Measurements from ENCODE around the gene CALHM2.

The CALHM2 gene

DNA sequence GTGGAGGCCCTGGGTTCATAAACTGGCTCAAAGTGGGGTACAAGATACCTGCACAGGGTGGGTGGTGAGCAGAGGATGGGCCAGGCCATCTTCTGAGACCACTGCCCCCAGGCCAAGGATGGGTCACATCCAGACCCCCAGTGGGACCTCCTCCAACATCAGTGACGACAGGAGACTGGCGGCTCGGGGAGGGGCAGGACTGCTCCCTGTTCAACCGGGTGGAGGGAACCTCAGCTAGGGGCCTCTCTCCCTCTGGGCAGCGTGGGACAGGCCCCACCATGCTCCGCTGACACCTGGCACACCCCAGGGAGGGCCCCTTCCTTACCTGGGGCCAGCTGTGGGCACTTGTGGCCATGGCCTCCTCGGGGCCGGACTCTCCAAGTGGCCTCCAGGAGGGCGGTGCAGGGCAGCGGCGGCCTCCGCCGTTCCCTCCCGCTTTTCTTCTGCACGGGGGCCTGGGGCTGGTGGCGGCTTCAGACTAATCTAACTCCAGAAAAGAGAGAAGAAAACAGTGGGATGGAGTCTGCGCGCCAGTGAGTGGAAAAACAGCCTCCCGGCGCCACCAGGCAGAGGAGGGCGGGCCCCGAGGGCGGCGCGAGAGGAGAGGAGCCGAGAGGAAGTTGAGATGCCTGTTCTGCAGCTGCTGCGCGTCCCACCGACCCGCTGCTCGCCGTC is at the start of gene CALHM2:
Gene CALHM2, minus strand, starts transcription at position 540 of the 675 bp plus-strand sequence. CDS start 2,429 bp downstream, outside the sequence.
- no peaks in the 10 kb centered on the region for H3K27me3 ChIP-seq (ENCODE audit: control insufficient read depth in 1 of 2, insufficient read depth in 2 of 2, low read length in 2 of 2)
- peaks cover 47% of the 10 kb centered on the region for H3K4me1 ChIP-seq (ENCODE audit: control insufficient read depth, insufficient read depth, low read length)
- no peaks in the 10 kb centered on the region for H3K9me3 ChIP-seq (ENCODE audit: control insufficient read depth in 2 of 2, low read length in 2 of 2)
- H3K27ac ChIP-seq (ENCODE audit: low read length), result peak within 1 kb of the TSS; percentile 60
- peak within 1 kb of the TSS; percentile 66 to 79 for H3K9ac ChIP-seq (ENCODE audit: low read length in 2 of 2)
- H3K36me3 ChIP-seq (ENCODE audit: control insufficient read depth in 2 of 2, insufficient read depth in 2 of 2, low read length in 2 of 2), result peaks cover 7 to 18% of the 10 kb centered on the region in 2 donors
- peak within 1 kb of the TSS; percentile 74 to 86 for H3K4me3 ChIP-seq (ENCODE audit: low read length in 2 of 2)

GRCh38 chr10:103501186-103501585 is 49.0 kb upstream of the CALHM2 start:
- no peak overlapping the region for H3K4me3 ChIP-seq (ENCODE audit: low read length in 2 of 2)
- H3K9ac ChIP-seq (ENCODE audit: low read length in 2 of 2), result no peak overlapping the region
- no peaks in the 10 kb centered on the region for H3K36me3 ChIP-seq (ENCODE audit: control insufficient read depth in 2 of 2, insufficient read depth in 2 of 2, low read length in 2 of 2)
- no peaks in the 10 kb centered on the region for H3K4me1 ChIP-seq (ENCODE audit: control insufficient read depth, insufficient read depth, low read length)
- H3K9me3 ChIP-seq (ENCODE audit: control insufficient read depth in 2 of 2, low read length in 2 of 2), result no peaks in the 10 kb centered on the region
- peaks cover 3 to 12% of the 10 kb centered on the region in 2 donors for H3K27me3 ChIP-seq (ENCODE audit: control insufficient read depth in 1 of 2, insufficient read depth in 2 of 2, low read length in 2 of 2)
- H3K27ac ChIP-seq (ENCODE audit: low read length), result no peak overlapping the region

DNA sequence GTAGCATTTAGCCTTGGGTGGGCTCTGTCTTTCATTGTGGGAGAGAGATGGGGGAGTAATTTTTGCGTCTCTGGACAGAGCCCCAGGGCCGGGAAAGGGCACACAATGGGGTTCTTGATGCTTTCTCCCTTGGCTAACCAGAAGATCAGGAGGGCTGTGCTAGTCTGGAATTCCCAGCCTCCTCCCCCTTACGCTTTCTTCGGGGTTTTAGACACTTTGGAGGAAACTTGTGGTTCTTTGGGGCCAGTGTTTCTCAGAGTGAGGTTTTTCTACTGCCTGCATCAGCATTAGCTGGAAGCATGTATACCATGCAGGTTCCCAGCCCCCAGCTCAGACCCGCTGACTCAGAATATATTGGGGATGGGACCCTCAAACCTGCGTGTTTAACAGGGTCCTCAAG is 48.3 kb upstream of the CALHM2 start:
- no peaks in the 10 kb centered on the region for H3K36me3 ChIP-seq (ENCODE audit: control insufficient read depth in 2 of 2, insufficient read depth in 2 of 2, low read length in 2 of 2)
- no peaks in the 10 kb centered on the region for H3K4me1 ChIP-seq (ENCODE audit: control insufficient read depth, insufficient read depth, low read length)
- no peak overlapping the region for H3K4me3 ChIP-seq (ENCODE audit: low read length in 2 of 2)
- H3K27me3 ChIP-seq (ENCODE audit: control insufficient read depth in 1 of 2, insufficient read depth in 2 of 2, low read length in 2 of 2), result peaks cover 3 to 9% of the 10 kb centered on the region in 2 donors
- no peaks in the 10 kb centered on the region for H3K9me3 ChIP-seq (ENCODE audit: control insufficient read depth in 2 of 2, low read length in 2 of 2)
- no peak overlapping the region for H3K27ac ChIP-seq (ENCODE audit: low read length)
- H3K9ac ChIP-seq (ENCODE audit: low read length in 2 of 2), result no peak overlapping the region

DNA sequence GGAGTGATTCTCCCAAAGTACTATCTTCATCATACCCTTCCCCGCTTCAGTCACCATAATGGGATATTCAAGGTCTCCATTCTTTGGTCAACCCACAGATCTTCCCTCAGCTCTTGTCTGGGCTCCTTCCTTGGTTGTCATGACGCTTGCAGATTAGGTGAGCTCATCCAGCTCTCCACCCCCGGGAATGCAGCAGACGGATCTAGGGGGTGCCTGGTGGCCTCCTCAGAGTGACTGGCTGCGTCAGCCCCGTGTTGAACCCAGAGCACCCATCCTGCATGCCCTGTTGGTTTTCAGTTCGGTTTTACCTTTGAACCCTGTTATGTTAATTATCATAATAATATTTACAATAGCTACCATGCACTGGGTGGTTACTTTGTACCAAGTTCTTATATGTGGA is 47.7 kb upstream of the CALHM2 start:
- H3K27ac ChIP-seq (ENCODE audit: low read length), result no peak overlapping the region
- no peak overlapping the region for H3K4me3 ChIP-seq (ENCODE audit: low read length in 2 of 2)
- H3K9ac ChIP-seq (ENCODE audit: low read length in 2 of 2), result no peak overlapping the region
- H3K4me1 ChIP-seq (ENCODE audit: control insufficient read depth, insufficient read depth, low read length), result no peaks in the 10 kb centered on the region
- peaks cover 8 to 15% of the 10 kb centered on the region in 2 donors for H3K27me3 ChIP-seq (ENCODE audit: control insufficient read depth in 1 of 2, insufficient read depth in 2 of 2, low read length in 2 of 2)
- no peaks in the 10 kb centered on the region for H3K36me3 ChIP-seq (ENCODE audit: control insufficient read depth in 2 of 2, insufficient read depth in 2 of 2, low read length in 2 of 2)
- H3K9me3 ChIP-seq (ENCODE audit: control insufficient read depth in 2 of 2, low read length in 2 of 2), result no peaks in the 10 kb centered on the region

DNA sequence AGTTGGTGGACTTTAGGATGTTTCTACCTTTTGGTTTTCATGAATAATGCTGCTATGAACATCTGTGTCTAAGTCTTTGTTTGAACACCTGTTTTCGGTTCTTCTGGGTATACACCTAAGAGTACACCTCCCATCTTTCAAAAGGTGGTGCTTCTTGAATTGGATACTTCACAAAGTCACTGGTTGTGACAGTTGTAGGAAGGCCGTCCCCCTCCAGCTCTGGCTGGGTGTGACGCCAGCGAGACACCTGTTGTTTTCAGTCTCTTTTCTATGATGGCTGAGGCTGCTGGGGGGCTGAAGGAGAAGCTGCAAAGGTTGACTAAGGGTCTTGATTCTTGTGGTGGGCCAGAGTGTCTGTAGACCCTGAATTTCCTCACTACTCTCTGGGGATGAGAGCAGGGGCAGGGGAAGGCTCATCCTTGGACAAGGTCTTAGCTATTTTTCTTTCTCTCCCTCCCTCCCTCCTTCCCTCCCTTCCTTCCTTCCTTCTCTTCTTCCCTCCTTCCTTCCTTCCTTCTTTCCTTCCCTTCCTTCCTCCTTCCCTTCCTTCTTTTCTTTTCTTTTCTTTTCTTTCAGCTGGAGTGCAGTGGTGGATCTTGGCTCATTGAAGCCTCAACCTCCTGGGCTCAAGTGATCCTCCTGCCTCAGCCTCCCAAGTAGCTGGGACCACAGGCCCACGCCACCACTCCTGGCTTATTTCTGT is 46.9 kb upstream of the CALHM2 start:
- Histone ChIP-seq H3K36me3 (ENCODE audit: control insufficient read depth in 2 of 2, insufficient read depth in 2 of 2, low read length in 2 of 2) (no peaks in the 10 kb centered on the region), H3K4me3 (ENCODE audit: low read length in 2 of 2) (no peak overlapping the region), H3K9me3 (ENCODE audit: control insufficient read depth in 2 of 2, low read length in 2 of 2) (no peaks in the 10 kb centered on the region), H3K4me1 (ENCODE audit: control insufficient read depth, insufficient read depth, low read length) (peaks cover 4% of the 10 kb centered on the region), H3K9ac (ENCODE audit: low read length in 2 of 2) (no peak overlapping the region), H3K27me3 (ENCODE audit: control insufficient read depth in 1 of 2, insufficient read depth in 2 of 2, low read length in 2 of 2) (peaks cover 16 to 21% of the 10 kb centered on the region in 2 donors), H3K27ac (ENCODE audit: low read length) (no peak overlapping the region)

- H3K4me3 ChIP-seq (ENCODE audit: low read length in 2 of 2), result no peak overlapping the region
- no peaks in the 10 kb centered on the region for H3K36me3 ChIP-seq (ENCODE audit: control insufficient read depth in 2 of 2, insufficient read depth in 2 of 2, low read length in 2 of 2)
- H3K27ac ChIP-seq (ENCODE audit: low read length), result no peak overlapping the region
- H3K27me3 ChIP-seq (ENCODE audit: control insufficient read depth in 1 of 2, insufficient read depth in 2 of 2, low read length in 2 of 2), result peaks cover 29 to 30% of the 10 kb centered on the region in 2 donors
- H3K4me1 ChIP-seq (ENCODE audit: control insufficient read depth, insufficient read depth, low read length), result peaks cover 13% of the 10 kb centered on the region
- no peak overlapping the region for H3K9ac ChIP-seq (ENCODE audit: low read length in 2 of 2)
- no peaks in the 10 kb centered on the region for H3K9me3 ChIP-seq (ENCODE audit: control insufficient read depth in 2 of 2, low read length in 2 of 2)
Measured at GRCh38 chr10:103497161-103497915, 45.2 kb upstream of the CALHM2 start.

- no peak overlapping the region for H3K4me3 ChIP-seq (ENCODE audit: low read length in 2 of 2)
- H3K36me3 ChIP-seq (ENCODE audit: control insufficient read depth in 2 of 2, insufficient read depth in 2 of 2, low read length in 2 of 2), result no peaks in the 10 kb centered on the region
- no peak overlapping the region for H3K9ac ChIP-seq (ENCODE audit: low read length in 2 of 2)
- peaks cover 13% of the 10 kb centered on the region for H3K4me1 ChIP-seq (ENCODE audit: control insufficient read depth, insufficient read depth, low read length)
- H3K9me3 ChIP-seq (ENCODE audit: control insufficient read depth in 2 of 2, low read length in 2 of 2), result no peaks in the 10 kb centered on the region
- H3K27ac ChIP-seq (ENCODE audit: low read length), result no peak overlapping the region
- peaks cover 29 to 32% of the 10 kb centered on the region in 2 donors for H3K27me3 ChIP-seq (ENCODE audit: control insufficient read depth in 1 of 2, insufficient read depth in 2 of 2, low read length in 2 of 2)
Measured at GRCh38 chr10:103495321-103495720, 43.2 kb upstream of the CALHM2 start.

DNA sequence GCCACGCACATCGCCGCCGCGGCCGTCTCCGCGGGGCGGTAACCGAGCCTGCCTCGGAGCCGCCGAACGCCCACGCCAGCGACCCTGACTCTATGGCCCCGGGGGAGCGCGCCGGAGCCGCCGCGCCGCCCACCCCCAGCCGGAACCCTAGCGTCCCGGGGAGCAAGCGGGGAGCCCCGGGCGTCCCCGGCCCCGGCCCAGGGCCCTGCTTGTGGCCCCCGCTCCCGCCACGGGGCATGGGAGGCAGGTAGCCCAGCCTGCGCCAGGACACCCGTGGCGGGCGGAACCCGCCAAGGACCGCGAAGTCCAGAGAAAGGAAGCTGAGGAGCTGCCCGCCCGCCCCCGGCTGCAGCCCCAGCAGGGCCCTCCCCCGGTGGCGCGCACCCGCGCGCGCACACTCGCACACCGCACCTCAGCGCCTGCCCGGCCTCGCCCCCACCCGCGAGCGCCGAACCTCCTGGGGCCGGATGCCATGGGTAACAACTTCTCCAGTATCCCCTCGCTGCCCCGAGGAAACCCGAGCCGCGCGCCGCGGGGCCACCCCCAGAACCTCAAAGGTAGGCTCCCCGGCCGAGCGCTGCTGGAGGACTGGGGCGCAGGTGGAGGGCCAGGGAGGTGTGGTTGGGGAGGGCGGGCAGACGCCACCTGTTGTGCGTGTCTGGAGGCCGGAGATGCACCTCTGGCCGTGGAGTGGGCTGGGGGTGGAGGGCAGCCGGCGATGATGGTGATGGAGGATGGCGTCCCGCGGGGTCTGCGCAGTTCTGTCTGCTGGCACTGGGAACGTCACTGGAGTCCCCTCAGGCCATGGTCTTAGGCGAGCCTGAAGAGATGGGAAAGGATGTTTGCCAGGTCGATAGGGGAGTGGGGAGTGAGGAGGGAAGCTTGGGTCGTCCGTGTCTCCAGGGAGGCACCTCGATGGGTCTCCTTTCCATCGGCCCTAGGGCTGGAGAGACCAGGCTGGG is 42.0 kb upstream of the CALHM2 start:
- peak overlapping the region; percentile 43 to 68 for H3K4me3 ChIP-seq (ENCODE audit: low read length in 2 of 2)
- H3K36me3 ChIP-seq (ENCODE audit: control insufficient read depth in 2 of 2, insufficient read depth in 2 of 2, low read length in 2 of 2), result no peaks in the 10 kb centered on the region
- H3K9me3 ChIP-seq (ENCODE audit: control insufficient read depth in 2 of 2, low read length in 2 of 2), result no peaks in the 10 kb centered on the region
- H3K27me3 ChIP-seq (ENCODE audit: control insufficient read depth in 1 of 2, insufficient read depth in 2 of 2, low read length in 2 of 2), result peaks cover 29 to 30% of the 10 kb centered on the region in 2 donors
- peaks cover 13% of the 10 kb centered on the region for H3K4me1 ChIP-seq (ENCODE audit: control insufficient read depth, insufficient read depth, low read length)
- H3K27ac ChIP-seq (ENCODE audit: low read length), result no peak overlapping the region
- H3K9ac ChIP-seq (ENCODE audit: low read length in 2 of 2), result no peak overlapping the region

DNA sequence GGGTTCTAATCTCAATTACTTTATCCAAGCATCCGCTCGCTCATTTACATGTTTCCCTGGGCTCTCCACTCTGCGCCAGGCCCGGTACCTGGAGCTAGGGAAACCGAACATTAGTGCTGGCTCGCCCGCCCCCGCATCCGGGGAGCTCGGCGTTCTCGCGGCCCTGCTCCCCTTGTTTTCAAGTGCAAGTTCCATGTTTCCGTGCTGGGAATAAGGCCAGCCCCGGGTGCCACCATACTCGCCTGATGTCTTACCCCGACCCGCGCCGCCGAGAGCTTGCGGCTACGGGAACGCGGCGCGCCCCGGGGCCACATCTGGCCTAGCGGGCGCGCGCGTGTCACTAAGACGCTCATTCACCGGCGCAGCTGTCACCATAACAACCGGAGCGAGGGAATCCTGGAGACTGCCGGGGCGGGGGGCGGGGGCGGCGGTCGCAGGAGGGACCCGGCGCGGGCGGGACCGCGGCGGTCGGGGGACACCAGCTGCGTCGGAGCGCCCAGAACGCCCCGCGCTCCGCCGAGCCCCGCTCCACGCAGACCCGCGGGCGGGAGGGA is 41.3 kb upstream of the CALHM2 start, which contains the start of gene NEURL1:
Gene NEURL1, plus strand, starts transcription at position 344 of the 554 bp plus-strand sequence. CDS start 683 bp downstream, outside the sequence.
- Histone ChIP-seq H3K36me3 (ENCODE audit: control insufficient read depth in 2 of 2, insufficient read depth in 2 of 2, low read length in 2 of 2) (no peaks in the 10 kb centered on the region), H3K27me3 (ENCODE audit: control insufficient read depth in 1 of 2, insufficient read depth in 2 of 2, low read length in 2 of 2) (peaks cover 29 to 30% of the 10 kb centered on the region in 2 donors), H3K9ac (ENCODE audit: low read length in 2 of 2) (no peak within 1 kb of the TSS), H3K4me3 (ENCODE audit: low read length in 2 of 2) (peak within 1 kb of the TSS; percentile 56 to 68), H3K27ac (ENCODE audit: low read length) (no peak within 1 kb of the TSS), H3K4me1 (ENCODE audit: control insufficient read depth, insufficient read depth, low read length) (peaks cover 13% of the 10 kb centered on the region), H3K9me3 (ENCODE audit: control insufficient read depth in 2 of 2, low read length in 2 of 2) (no peaks in the 10 kb centered on the region)

Data from stomach smooth muscle (tissue), 2 donors.